H1 (cell line): ENCODE data around the gene HS6ST2. TPM values are rescaled to one million over a fixed set of nuclear protein-coding genes. Genes with fewer than 3 reads are reported as not detected.

Source experiments
- ATF2 ChIP-seq: IDR thresholded peaks from 2 replicates; pipeline ENCODE4 v1.6.1; 2012; ENCODE audit warnings: low read length, inconsistent platforms
- CHD2 ChIP-seq: IDR thresholded peaks from 2 replicates; pipeline ENCODE4 v1.6.1; 2012; ENCODE audit warnings: low read length, improper control_type of control experiment
- CHD7 ChIP-seq: fragments of 300-600 bp; sonication (generic); IDR thresholded peaks from 2 replicates; pipeline ENCODE4 v1.7.1; 2012; ENCODE audit warnings: low read length, moderate library complexity, mild to moderate bottlenecking, inconsistent platforms; ENCODE audit not compliant: insufficient replicate concordance
- GABPA ChIP-seq: IDR thresholded peaks from 2 replicates; pipeline ENCODE4 v1.6.1; 2011; ENCODE audit warnings: mild to moderate bottlenecking, low read length, moderate library complexity, borderline replicate concordance; ENCODE audit not compliant: insufficient read depth
- GTF2F1 ChIP-seq: IDR thresholded peaks from 2 replicates; pipeline ENCODE4 v1.6.1; 2012; ENCODE audit warnings: low read depth, low read length, improper control_type of control experiment, borderline replicate concordance
- NRF1 ChIP-seq: IDR thresholded peaks from 2 replicates; pipeline ENCODE4 v1.6.1; 2011; ENCODE audit warnings: mild to moderate bottlenecking, low read depth, low read length, improper control_type of control experiment
- PHF8 ChIP-seq: fragments of 200-600 bp; sonication (generic); conservative IDR thresholded peaks from 2 replicates; pipeline ENCODE4 v1.7.1; 2012; ENCODE audit warnings: low read depth, mild to moderate bottlenecking, inconsistent platforms, low read length, moderate library complexity
- RBBP5 ChIP-seq: IDR thresholded peaks from 2 replicates; pipeline ENCODE4 v1.7.1; 2012; ENCODE audit warnings: low read depth, mild to moderate bottlenecking, inconsistent platforms, low read length, moderate library complexity, borderline replicate concordance
- RFX5 ChIP-seq: IDR thresholded peaks from 2 replicates; pipeline ENCODE4 v1.6.1; 2011; ENCODE audit warnings: low read depth, low read length, improper control_type of control experiment, borderline replicate concordance
- polyA plus RNA-seq, 7 experiments: library from polyadenylated mRNA; depleted of rRNA in 3 of 7; stranded (reverse) in 5 of 7; unstranded in 2 of 7; fragments of >200 nt in 5 of 7; fragments of 200-250 nt in 2 of 7; gene quantifications; 1 replicate in 5 of 7; 2 replicates in 1 of 7; 4 replicates in 1 of 7; pipeline versions ENCODE4 v1.2.1 to v1.2.3, GENCODE V29; 2011 to 2013; ENCODE audit warnings: missing spikeins in 2 of 7, mixed read lengths in 2 of 7
- total RNA-seq: library from RNA; stranded (reverse); fragmentation: NEBNext Ultra II Directional; extraction: Animal tissue kit (Norgen Biotek cat#: 25700); gene quantifications from 2 replicates; pipeline ENCODE4 v1.2.1, GENCODE V29; 2021

Gene HS6ST2
- total and polyA plus RNA-seq, 2 of the 8 experiments (the other 6 are each of a cell fraction or from before 2014, with no cell fraction given): 3.9 TPM

- no peak for TF ChIP-seq CHD7
- TF ChIP-seq RBBP5: no peak
- TF ChIP-seq ATF2: no peak
- TF ChIP-seq GTF2F1: no peak
- no peak for TF ChIP-seq PHF8
- no peak for TF ChIP-seq CHD2
- no peak for TF ChIP-seq NRF1
- TF ChIP-seq GABPA: no peak
- no peak for TF ChIP-seq RFX5
Observed at GRCh38 chrX:132819711-132820264, 138.6 kb downstream of the HS6ST2 start (continued).
